B cell (primary cell): Measurements from ENCODE around the gene FSD1. TPM values are rescaled to one million over a fixed set of nuclear protein-coding genes. Genes with fewer than 3 reads are reported as not detected.
"Not testable (repeated sequence)": the region's sequence is repeated elsewhere in the genome, so short reads cannot be mapped to it uniquely, and the experiment has no call there.

Experiments used
- ATAC-seq: fragments of 200-7000 bp; cut with Tn5 transposase; one replicate; pipeline ENCODE4 v1.10.0; 2021; ENCODE audit warnings: low read depth, mild to moderate bottlenecking, moderate number of reproducible peaks, moderate library complexity
- CTCF ChIA-PET: fragments of 350-600 bp; sonication (Branson Sonifier 250); formaldehyde crosslinking; loops from one replicate; lab custom pipeline; 2021; ENCODE audit warnings: antibody characterized with exemption, inconsistent platforms; lab: Charles Lee
- POLR2A ChIA-PET: fragments of 350-600 bp; sonication (Branson Sonifier 250); formaldehyde crosslinking; loops from one replicate; lab custom pipeline; 2021; ENCODE audit warnings: antibody characterized with exemption; lab: Charles Lee
- DNase-seq: peaks from one replicate; pipeline ENCODE4 v3.0.0; 2013
- H2AFZ ChIP-seq: 2 replicates; pipeline ENCODE4 v1.6.1; 2012; ENCODE audit warnings: mild to moderate bottlenecking, low read depth, low read length; ENCODE audit not compliant: insufficient read depth, poor library complexity, severe bottlenecking
- H3K27ac ChIP-seq, 2 donors: 1 replicate in 1 of 2; 2 replicates in 1 of 2; pipeline ENCODE4 v1.5.1; 2012 to 2013; ENCODE audit warnings: low read length in 2 of 2, mild to moderate bottlenecking in 2 of 2, moderate library complexity in 1 of 2
- H3K27me3 ChIP-seq, 4 experiments: fragments of 200-600 bp in 1 of 4; sonication (generic) in 1 of 4; replicated peaks in 1 of 4; 1 replicate in 2 of 4; 2 replicates in 2 of 4; pipeline versions ENCODE4 v1.6.1 to v1.7.0; 2013 to 2016; ENCODE audit warnings: low read length in 3 of 4, mild to moderate bottlenecking in 2 of 4, mixed read lengths in 1 of 4, moderate library complexity in 1 of 4; ENCODE audit not compliant: insufficient read depth in 4 of 4, control insufficient read depth in 3 of 4; ENCODE audit errors: control extremely low read depth in 1 of 4
- H3K36me3 ChIP-seq, 2 experiments: replicated peaks in 1 of 2; 1 replicate in 1 of 2; 2 replicates in 1 of 2; pipeline versions ENCODE4 v1.6.1 to v1.7.1; 2013; ENCODE audit warnings: low read length in 1 of 2; ENCODE audit not compliant: insufficient read depth in 2 of 2, control insufficient read depth in 1 of 2; ENCODE audit errors: control extremely low read depth in 1 of 2, extremely low read depth in 1 of 2
- H3K4me1 ChIP-seq, 2 donors: fragments of 200-600 bp in 1 of 2; sonication (generic) in 1 of 2; 1 replicate in 1 of 2; 2 replicates in 1 of 2; pipeline versions ENCODE4 v1.5.1 to v1.6.1; 2013 to 2017; ENCODE audit warnings: low read length in 2 of 2; ENCODE audit not compliant: control insufficient read depth in 2 of 2, insufficient read depth in 2 of 2
- H3K4me2 ChIP-seq: replicated peaks from 2 replicates; pipeline ENCODE3; 2012; ENCODE audit warnings: mild to moderate bottlenecking, low read depth, low read length; ENCODE audit not compliant: poor library complexity, severe bottlenecking
- H3K4me3 ChIP-seq, 5 experiments: fragments of 200-600 bp in 1 of 5; sonication (generic) in 1 of 5; 1 replicate in 3 of 5; 2 replicates in 2 of 5; pipeline versions ENCODE4 v1.5.1 to v1.7.0; 2011 to 2016; ENCODE audit warnings: low read length in 4 of 5, mild to moderate bottlenecking in 4 of 5, low read depth in 2 of 5, control low read depth in 1 of 5, moderate library complexity in 1 of 5; ENCODE audit not compliant: insufficient read depth in 1 of 5; ENCODE audit errors: control extremely low read depth in 1 of 5, extremely low read depth in 1 of 5
- H3K79me2 ChIP-seq: fragments of 200-600 bp; sonication (generic); one replicate; pipeline ENCODE4 v1.6.0; 2016; ENCODE audit warnings: low read length; ENCODE audit not compliant: control insufficient read depth, insufficient read depth
- H3K9ac ChIP-seq: fragments of 200-600 bp; sonication (generic); 2 replicates; pipeline ENCODE4 v1.6.1; 2017; ENCODE audit warnings: mild to moderate bottlenecking, low read length, moderate library complexity
- H3K9me3 ChIP-seq, 3 donors: one replicate each; pipeline versions ENCODE4 v1.6.1 to v1.7.1; 2013; ENCODE audit warnings: low read length in 2 of 3; ENCODE audit not compliant: control insufficient read depth in 2 of 3, insufficient read depth in 1 of 3; ENCODE audit errors: control extremely low read depth in 1 of 3
- H4K20me1 ChIP-seq: 2 replicates; pipeline ENCODE4 v1.6.0; 2012; ENCODE audit warnings: mild to moderate bottlenecking, low read length; ENCODE audit not compliant: insufficient read depth, control insufficient read depth, poor library complexity, severe bottlenecking
- H3K27ac Mint-ChIP-seq: one replicate; pipeline ENCODE4 v1.8.0; 2021; ENCODE audit warnings: mixed read lengths
- H3K27me3 Mint-ChIP-seq: one replicate; pipeline ENCODE4 v1.8.0; 2021; ENCODE audit warnings: mixed read lengths
- H3K4me1 Mint-ChIP-seq: one replicate; pipeline ENCODE4 v1.8.0; 2021; ENCODE audit warnings: mixed read lengths
- H3K4me3 Mint-ChIP-seq: one replicate; pipeline ENCODE4 v1.8.0; 2021; ENCODE audit warnings: mixed read lengths
- H3K9me3 Mint-ChIP-seq: one replicate; pipeline ENCODE4 v1.8.0; 2022; ENCODE audit warnings: mixed read lengths; ENCODE audit not compliant: insufficient read depth
- CTCF ChIP-seq: fragments of 200-600 bp; IDR thresholded peaks from one replicate; pipeline ENCODE4 v1.8.0; 2022; ENCODE audit warnings: antibody characterized with exemption, mild to moderate bottlenecking
- EZH2 ChIP-seq: IDR thresholded peaks from 2 replicates; pipeline ENCODE4 v1.6.1; 2012; ENCODE audit warnings: borderline replicate concordance, low read depth, mild to moderate bottlenecking, moderate library complexity, low read length; ENCODE audit not compliant: insufficient read depth, poor library complexity, severe bottlenecking
- WGBS: methylation state at CpG from one replicate; pipeline ENCODE4 v1.1.5; 2013; ENCODE audit warnings: missing lambda C conversion rate; ENCODE audit not compliant: insufficient coverage; 5-methylcytosine and 5-hydroxymethylcytosine counted together
- intact Hi-C: fragments of 100-400 bp; cut with micrococcal nuclease; formaldehyde crosslinking; loops from one replicate; pipeline ENCODE4 v1.10.0; 2022
- polyA plus RNA-seq: library from polyadenylated mRNA; depleted of rRNA; stranded (reverse); fragments of >200 nt; gene quantifications from 2 replicates; pipeline ENCODE4 v1.2.3, GENCODE V29; 2012
- total RNA-seq, 2 donors: library from RNA; stranded (reverse); fragments of 120-200 nt in 1 of 2; gene quantifications; 1 replicate in 1 of 2; 2 replicates in 1 of 2; pipeline versions ENCODE4 v1.2.3 to v1.2.4, GENCODE V29; 2013 to 2022

The FSD1 gene
- total and polyA plus RNA-seq, 2 donors (not counting 1 experiment from before 2014, with no cell fraction given) = 2.7 to 2.8 TPM

GRCh38 chr19:4284176-4284958, 20.0 kb upstream of the FSD1 start:
- TF ChIP-seq CTCF (no peak), EZH2 (no peak)
- no peaks in the 10 kb centered on the region for H3K79me2 ChIP-seq
- ChIA-PET CTCF (no interaction called here), POLR2A (no interaction called here)
- H3K9ac ChIP-seq = no peak overlapping the region
- peaks cover 4 to 6% of the 10 kb centered on the region in 2 donors for H3K4me1 ChIP-seq
- Mint-ChIP-seq H3K4me3 (no peak overlapping the region), H3K4me1 (peaks cover 2% of the 10 kb centered on the region), H3K27me3 (peaks cover 12% of the 10 kb centered on the region), H3K27ac (no peak overlapping the region), H3K9me3 (no peaks in the 10 kb centered on the region)
- DNase-seq (no peak), ATAC-seq (no peak)
- no peak overlapping the region for H2AFZ ChIP-seq
- WGBS = 52% methylated on average over 15 of the region's 20 CpGs
- no peak overlapping the region for H3K4me2 ChIP-seq
- H3K9me3 ChIP-seq = peaks cover 0 to 5% (median 0%) of the 10 kb centered on the region in 3 donors
- H4K20me1 ChIP-seq = no peaks in the 10 kb centered on the region
- no peak overlapping the region for H3K27ac ChIP-seq
- intact Hi-C loops = no loop called here
- H3K4me3 ChIP-seq = no peak overlapping the region
- peaks cover 0 to 25% (median 5%) of the 10 kb centered on the region in 4 experiments for H3K27me3 ChIP-seq
- no peaks in the 10 kb centered on the region for H3K36me3 ChIP-seq

GRCh38 chr19:4284974-4285373, 19.4 kb upstream of the FSD1 start:
- intact Hi-C loops = no loop called here
- Histone ChIP-seq H3K27me3 (peaks cover 0 to 21% (median 3%) of the 10 kb centered on the region in 4 experiments), H3K4me2 (no peak overlapping the region), H2AFZ (no peak overlapping the region), H3K36me3 (no peaks in the 10 kb centered on the region), H3K79me2 (no peaks in the 10 kb centered on the region), H3K27ac (no peak overlapping the region), H3K9ac (no peak overlapping the region), H3K4me1 (peaks cover 0 to under 1% of the 10 kb centered on the region in 2 donors), H3K9me3 (peaks cover 0 to 5% (median 0%) of the 10 kb centered on the region in 3 donors), H3K4me3 (no peak overlapping the region), H4K20me1 (no peaks in the 10 kb centered on the region)
- ChIA-PET POLR2A (interaction anchor here (0.7 kb wide), 1 partner anchor 11 kb away, joined by 4 read pairs; no protein-coding TSS in a partner anchor), CTCF (no interaction called here)
- WGBS = 86% methylated on average over 5 of the region's 6 CpGs
- TF ChIP-seq EZH2 = no peak
- TF ChIP-seq CTCF = no peak
- Mint-ChIP-seq H3K27ac (no peak overlapping the region), H3K9me3 (no peaks in the 10 kb centered on the region), H3K27me3 (peaks cover 12% of the 10 kb centered on the region), H3K4me3 (no peak overlapping the region), H3K4me1 (no peaks in the 10 kb centered on the region)
- DNase-seq (no peak), ATAC-seq (no peak)

GRCh38 chr19:4286141-4286540, 18.3 kb upstream of the FSD1 start:
- H2AFZ ChIP-seq, H3K4me3 ChIP-seq, POLR2A ChIA-PET, H3K9me3 Mint-ChIP-seq, H3K27me3 Mint-ChIP-seq, H3K4me1 Mint-ChIP-seq, ATAC-seq, H3K4me3 Mint-ChIP-seq, H3K9me3 ChIP-seq, H3K36me3 ChIP-seq, H4K20me1 ChIP-seq, intact Hi-C loops, H3K27ac ChIP-seq, H3K9ac ChIP-seq, H3K4me2 ChIP-seq, H3K4me1 ChIP-seq, CTCF ChIA-PET, H3K79me2 ChIP-seq, DNase-seq, H3K27ac Mint-ChIP-seq: not testable (repeated sequence)
- H3K27me3 ChIP-seq = peaks cover 0 to 10% (median 1%) of the 10 kb centered on the region in 4 experiments
- WGBS = 90% methylated on average over 4 of the region's 4 CpGs
